GDM1 (cell line): Measurements from ENCODE around the gene ELP6.

ENCODE experiments used
- DNase-seq: peaks from one replicate; lab custom pipeline; 2025; lab: John Stamatoyannopoulos, UW

ELP6 gene

GRCh38 chr3:47513125-47513929 lies at the start of gene ELP6:
TSS of gene ELP6 (minus strand) at chr3:47513712. CDS start at chr3:47513590, 122 bp downstream.
- peak; percentile 96 for DNase-seq

GRCh38 chr3:47556351-47556750 lies 42.8 kb upstream of the ELP6 start:
- no peak for DNase-seq

GRCh38 chr3:47554335-47554734 lies 40.8 kb upstream of the ELP6 start:
- DNase-seq, result no peak

DNA sequence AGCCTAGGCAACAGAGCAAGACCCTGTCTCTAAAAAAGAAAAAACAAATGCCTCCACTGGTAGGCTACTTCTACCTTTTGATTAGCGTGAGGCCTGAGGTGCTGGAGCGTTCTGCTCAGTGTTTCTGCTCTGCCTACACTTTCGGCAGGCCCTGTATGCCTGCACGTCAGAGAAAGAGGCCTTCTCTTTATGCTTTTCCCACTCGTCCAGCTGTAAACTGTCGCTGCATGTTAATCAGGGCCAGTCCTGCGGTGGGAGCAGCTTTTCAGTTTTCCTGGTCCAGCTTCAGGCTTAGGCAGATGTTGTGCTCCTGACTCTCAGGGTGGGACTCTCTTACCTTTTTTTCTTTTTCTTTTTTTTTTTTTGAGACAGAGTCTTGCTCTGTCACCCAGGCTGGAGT lies 39.9 kb upstream of the ELP6 start:
- DNase-seq, result no peak

GRCh38 chr3:47542471-47543173 lies 29.1 kb upstream of the ELP6 start:
- DNase-seq, result no peak

- no peak for DNase-seq
Observed at GRCh38 chr3:47541583-47542108, 28.1 kb upstream of the ELP6 start.

- no peak for DNase-seq
Observed at GRCh38 chr3:47540281-47540680, 26.8 kb upstream of the ELP6 start.

DNA sequence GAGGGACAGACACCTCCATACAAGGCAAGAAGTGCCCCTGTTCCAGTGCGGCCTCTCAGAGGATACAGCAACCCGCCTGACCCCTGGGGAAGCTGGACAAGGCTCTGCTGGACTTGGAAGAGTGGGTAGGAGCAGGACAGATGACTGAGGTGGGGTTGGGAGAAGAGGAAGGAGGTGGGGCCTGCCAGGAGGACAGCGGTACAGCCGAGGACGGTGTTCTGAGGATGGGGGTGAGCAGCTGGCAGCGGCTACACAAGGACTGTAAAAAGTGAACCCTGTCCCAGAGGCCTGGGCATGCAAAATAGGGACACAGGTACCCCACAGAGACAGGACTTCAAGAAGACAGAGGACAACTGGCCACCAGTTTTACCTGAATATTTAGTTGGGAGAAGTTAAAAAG lies 23.5 kb upstream of the ELP6 start:
- no peak for DNase-seq

GRCh38 chr3:47536221-47536891 lies 22.8 kb upstream of the ELP6 start:
- DNase-seq, result no peak

GRCh38 chr3:47533996-47534454 lies 20.5 kb upstream of the ELP6 start:
- no peak for DNase-seq

DNA sequence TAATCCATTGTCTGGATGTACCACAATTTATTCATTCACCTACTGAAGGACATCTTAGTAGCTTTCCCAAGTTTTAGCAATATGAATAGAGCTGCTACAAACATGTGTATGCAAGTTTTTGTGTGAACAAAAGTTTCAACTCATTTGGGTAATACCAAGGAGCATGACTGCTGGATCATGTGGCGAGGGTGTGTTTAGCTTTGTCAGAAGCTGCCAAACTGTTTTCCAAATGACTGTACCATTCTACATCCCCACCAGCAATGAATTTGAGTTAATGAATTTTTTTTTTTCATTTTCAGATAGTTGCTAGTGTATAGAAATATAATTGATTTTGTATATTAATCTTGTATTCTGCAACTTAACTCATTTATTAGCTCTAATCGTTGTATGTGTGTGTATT lies 20.0 kb upstream of the ELP6 start:
- no peak for DNase-seq

GRCh38 chr3:47527952-47528725 lies 14.6 kb upstream of the ELP6 start:
- no peak for DNase-seq

- no peak for DNase-seq
Observed at GRCh38 chr3:47525617-47526016, 12.1 kb upstream of the ELP6 start.

GRCh38 chr3:47523310-47524073 lies 10.0 kb upstream of the ELP6 start:
- DNase-seq, result no peak

GRCh38 chr3:47522082-47522987 lies 8.8 kb upstream of the ELP6 start:
- DNase-seq, result peak; percentile 76

DNA sequence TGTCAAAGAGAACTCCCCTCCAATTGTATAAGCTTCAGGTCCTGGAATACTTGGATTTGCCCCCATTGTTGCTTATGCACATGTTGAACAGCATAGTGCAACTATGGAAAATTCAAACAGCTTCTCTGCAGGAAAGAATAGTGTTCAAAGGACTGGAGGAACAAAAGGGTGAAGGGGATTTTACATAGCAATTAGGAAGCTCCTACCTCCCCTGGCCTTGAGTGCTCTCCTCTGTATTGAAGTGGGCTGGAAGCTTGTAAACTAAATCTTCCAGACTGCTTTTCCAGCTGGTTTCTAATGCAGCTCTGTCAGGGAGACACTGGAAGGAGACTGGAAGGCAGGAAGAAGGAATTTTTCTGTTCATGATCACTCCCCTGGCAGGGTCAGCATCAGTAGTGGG lies 7.2 kb upstream of the ELP6 start:
- DNase-seq, result no peak

- no peak for DNase-seq
Observed at GRCh38 chr3:47517937-47518336, 4.4 kb upstream of the ELP6 start.

DNA sequence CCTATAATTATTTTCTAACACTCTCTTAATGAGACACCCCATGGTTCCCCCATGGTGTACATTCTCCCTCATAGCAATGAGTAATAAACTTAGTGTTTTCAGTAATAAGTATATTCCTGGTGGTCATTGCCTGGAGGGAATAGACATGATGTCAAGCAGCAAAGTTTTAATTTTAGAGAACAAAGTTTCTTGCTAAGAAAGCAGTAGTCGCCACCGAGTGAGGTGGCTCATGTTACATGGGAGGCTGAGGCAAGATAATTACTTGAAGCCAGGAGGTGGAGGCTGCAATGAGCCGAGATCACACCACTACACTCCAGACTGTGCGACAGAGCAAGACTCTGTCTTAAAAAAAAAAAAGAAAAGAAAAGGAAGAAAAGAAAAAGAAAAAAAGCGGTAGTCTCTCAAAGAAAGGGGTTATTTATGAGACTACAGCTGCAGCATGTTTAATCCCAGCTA lies 2.4 kb upstream of the ELP6 start:
- DNase-seq, result no peak

DNA sequence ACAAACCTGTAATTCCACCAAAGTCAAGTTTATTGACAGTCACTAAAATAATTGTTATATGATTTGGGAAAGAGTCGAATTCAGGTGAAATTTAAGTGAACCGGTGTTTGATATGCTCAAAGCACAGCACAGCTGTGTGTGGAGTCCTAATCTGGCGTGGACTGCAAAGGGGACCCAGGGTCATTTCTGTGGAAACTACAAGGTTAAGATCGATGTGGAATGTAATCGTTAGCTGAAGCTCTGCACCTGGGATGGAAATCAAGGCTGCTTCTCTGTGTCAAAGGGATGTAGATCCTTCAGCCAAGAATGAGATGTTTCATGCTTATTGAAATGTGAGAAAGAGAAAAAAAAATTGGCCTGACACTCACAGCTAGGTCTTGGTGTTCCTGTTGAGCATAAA lies 1.6 kb upstream of the ELP6 start:
- DNase-seq, result no peak
